GM19240 (cell line): ENCODE data around the gene STK16.
A peak's percentile ranks its signal among the peaks of the same experiment; 100 is the strongest.
"Not testable (repeated sequence)": the region's sequence is repeated elsewhere in the genome, so short reads cannot be mapped to it uniquely, and the experiment has no call there.

Experiments
- DNase-seq: peaks from one replicate; pipeline ENCODE4 v3.0.0; 2011; ENCODE audit warnings: low spot score; ENCODE audit not compliant: insufficient read length

The STK16 gene

GRCh38 chr2:219245148-219245898 lies at the start of gene STK16, which contains the start of gene GLB1L:
Gene STK16 (plus strand): TSS chr2:219245479. CDS start chr2:219246000, 521 bp downstream.
Gene GLB1L (minus strand): TSS chr2:219245444. CDS start chr2:219243573, 1,871 bp downstream.
- peak; percentile 98 for DNase-seq

- DNase-seq = no peak
Observed at GRCh38 chr2:219197388-219197787, 47.9 kb upstream of the STK16 start.

- DNase-seq = no peak
Observed at GRCh38 chr2:219198974-219199373, 46.3 kb upstream of the STK16 start.

- DNase-seq = no peak
Observed at GRCh38 chr2:219199470-219200211, 45.6 kb upstream of the STK16 start.

- not testable (repeated sequence) for DNase-seq
Observed at GRCh38 chr2:219200502-219201326, 44.6 kb upstream of the STK16 start.

- DNase-seq = not testable (repeated sequence)
Observed at GRCh38 chr2:219201331-219201730, 43.9 kb upstream of the STK16 start.

- DNase-seq = no peak
Observed at GRCh38 chr2:219204425-219205164, 40.7 kb upstream of the STK16 start.

GRCh38 chr2:219205165-219205538 lies 40.1 kb upstream of the STK16 start:
- no peak for DNase-seq

GRCh38 chr2:219205981-219206327 lies 39.3 kb upstream of the STK16 start:
- no peak for DNase-seq

- DNase-seq = peak; percentile 97
Observed at GRCh38 chr2:219206328-219207133, 38.7 kb upstream of the STK16 start, which contains the start of gene ZFAND2B. Gene ZFAND2B (plus strand): TSS chr2:219206782. CDS start chr2:219206988, 206 bp downstream.

- no peak for DNase-seq
Observed at GRCh38 chr2:219207134-219207883, 38.0 kb upstream of the STK16 start.

GRCh38 chr2:219207884-219208740 lies 37.2 kb upstream of the STK16 start:
- no peak for DNase-seq

- no peak for DNase-seq
Observed at GRCh38 chr2:219209236-219210195, 35.8 kb upstream of the STK16 start.

GRCh38 chr2:219210196-219210885 lies 34.9 kb upstream of the STK16 start:
- DNase-seq = no peak

GRCh38 chr2:219210886-219211362 lies 34.4 kb upstream of the STK16 start:
- no peak for DNase-seq

GRCh38 chr2:219213026-219213415 lies 32.3 kb upstream of the STK16 start:
- no peak for DNase-seq
